Pancreas (tissue), 10 donors: ENCODE measurements around the gene CRYAB. TPM values are rescaled to one million over a fixed set of nuclear protein-coding genes. Genes with fewer than 3 reads are reported as not detected.

ENCODE experiments used
- ATAC-seq, 4 donors: fragments of 200-7000 bp; cut with Tn5 transposase; one replicate each; pipeline versions ENCODE4 v1.8.0 to v1.9.1; 2020; ENCODE audit warnings: mild to moderate bottlenecking in 4 of 4, moderate library complexity in 4 of 4
- DNase-seq, 6 donors: peaks; one replicate each; pipeline ENCODE4 v3.0.0-alpha.2; 2020
- FAIRE-seq: peaks from 2 replicates; lab custom pipeline; 2012; peaks lifted over from hg19 to GRCh38; lab: Jason Lieb, UNC
- H3K27ac ChIP-seq, 4 donors: fragments of 200-600 bp; sonication (generic); 1 replicate in 3 of 4; 2 replicates in 1 of 4; pipeline versions ENCODE4 v1.5.0 to v1.8.0; 2020
- H3K27me3 ChIP-seq, 4 donors: fragments of 200-600 bp; one replicate each; pipeline ENCODE4 v1.8.0; 2021
- H3K36me3 ChIP-seq, 3 donors: fragments of 200-600 bp; sonication (generic) in 1 of 3; one replicate each; pipeline versions ENCODE4 v1.5.0 to v1.8.0; 2020 to 2021
- H3K4me1 ChIP-seq, 3 donors: fragments of 200-600 bp; one replicate each; pipeline ENCODE4 v1.8.0; 2021
- H3K4me3 ChIP-seq, 4 donors: fragments of 200-600 bp; sonication (generic) in 2 of 4; one replicate each; pipeline versions ENCODE4 v1.5.0 to v1.8.0; 2020 to 2021
- H3K9me3 ChIP-seq, 4 donors: fragments of 200-600 bp; one replicate each; pipeline ENCODE4 v1.8.0; 2021
- CTCF ChIP-seq, 4 donors: fragments of 200-600 bp; sonication (generic) in 3 of 4; IDR thresholded peaks; one replicate each; pipeline versions ENCODE4 v1.5.0 to v1.8.0; 2021; ENCODE audit warnings: antibody characterized with exemption in 4 of 4
- WGBS, 2 donors: extraction: QIAGEN DNeasy Blood & Tissue Kit; methylation state at CpG; one replicate each; pipeline ENCODE4 v1.1.7; 2013; 5-methylcytosine and 5-hydroxymethylcytosine counted together
- intact Hi-C, 3 donors: fragments of 100-400 bp; cut with DNase I; formaldehyde crosslinking; loops; one replicate each; pipeline versions ENCODE4 v1.11.1 to v1.14.2; 2022
- polyA plus RNA-seq, 2 donors: library from polyadenylated mRNA; stranded (reverse); fragments of 200-250 nt; gene quantifications; one replicate each; pipeline ENCODE4 v1.2.3, GENCODE V29; 2013
- total RNA-seq, 6 donors: library from RNA; stranded (reverse); fragmentation: NEBNext Ultra II Directional in 4 of 6; extraction: Animal tissue kit (Norgen Biotek cat#: 25700) in 4 of 6; gene quantifications; one replicate each; pipeline versions ENCODE4 v1.2.1 to v1.2.4, GENCODE V29; 2021 to 2023
- donor health status: healthy with polysubstance abuse.
- donor health status: DM: no; HTN: no; CAD: no; lungs with moderate emphysema.
- donor health status: DM: no; HTN: no; CAD: no.
- donor health status: control.
- donor health status: control.
- donor health status: Bipolar disorder and iron deficiency.
- donor health status: DM: yes; HTN: yes; CAD: no.
- donor health status: DM: no; HTN: no; CAD: no.
- donor health status: DM: no; HTN: no; CAD: no.
- donor health status: DM: yes; HTN: yes; CAD: no.

The CRYAB gene
- total and polyA plus RNA-seq, 8 donors: 7.2 to 81.8 (median 27.0) TPM

DNA sequence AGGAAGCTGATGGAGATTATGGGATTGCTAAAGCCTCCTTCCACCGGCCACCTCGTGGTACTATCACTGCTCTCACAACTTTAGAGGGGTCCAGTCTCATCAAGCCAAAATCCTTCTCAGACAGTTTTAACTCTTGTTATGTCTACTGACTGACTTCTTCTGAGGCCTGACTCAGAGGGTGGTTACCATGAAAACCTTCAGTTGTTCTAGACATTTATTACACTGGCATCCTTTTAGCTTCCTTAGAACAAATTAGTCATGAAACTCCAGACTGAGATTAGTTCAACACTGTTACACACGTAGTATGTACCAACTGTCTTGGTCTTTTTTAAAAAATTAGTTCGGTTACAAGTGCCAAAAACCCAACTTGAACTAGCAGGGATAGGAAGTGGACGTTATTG, 33.1 kb upstream of the CRYAB start:
- ATAC-seq (no peak), DNase-seq (no peak), FAIRE-seq (no peak)
- intact Hi-C loops: no loop called here
- Histone ChIP-seq H3K27ac (no peak overlapping the region), H3K4me1 (no peaks in the 10 kb centered on the region), H3K4me3 (no peak overlapping the region), H3K9me3 (no peaks in the 10 kb centered on the region), H3K36me3 (no peaks in the 10 kb centered on the region), H3K27me3 (no peaks in the 10 kb centered on the region)
- no peak for TF ChIP-seq CTCF (IDR thresholded peaks at IDR 0.05)
- WGBS, 2 donors: 76 to 81% methylated on average over 5 of the region's 5 CpGs

DNA sequence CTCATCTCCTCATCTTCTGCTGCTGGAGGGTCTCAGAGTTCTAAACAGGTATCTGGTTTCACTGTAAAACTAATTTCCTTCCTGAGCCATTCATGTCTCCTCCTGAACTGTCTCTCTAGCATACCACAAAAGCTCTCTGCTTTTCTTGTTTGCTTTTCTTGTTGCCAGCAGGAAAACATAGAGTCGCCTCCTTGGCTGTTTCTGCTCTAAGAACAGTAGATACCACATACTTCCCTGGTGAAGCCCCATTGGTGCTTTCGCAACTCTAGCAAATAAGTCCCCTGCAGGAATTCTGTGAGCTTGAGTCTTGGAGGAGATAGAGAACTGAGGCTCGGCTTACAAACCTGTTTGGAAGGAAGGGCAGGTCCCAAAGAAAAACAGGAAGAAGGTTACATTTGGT, 32.6 kb upstream of the CRYAB start:
- intact Hi-C loops: no loop called here
- H3K4me3 ChIP-seq: no peak overlapping the region
- WGBS, 2 donors: 70 to 81% methylated on average over 3 of the region's 3 CpGs
- no peak for TF ChIP-seq CTCF (IDR thresholded peaks at IDR 0.05)
- H3K27ac ChIP-seq: no peak overlapping the region
- no peak for ATAC-seq
- no peak for FAIRE-seq
- no peak for DNase-seq
- H3K27me3 ChIP-seq: no peaks in the 10 kb centered on the region
- H3K36me3 ChIP-seq: no peaks in the 10 kb centered on the region
- no peaks in the 10 kb centered on the region for H3K4me1 ChIP-seq
- H3K9me3 ChIP-seq: no peaks in the 10 kb centered on the region

GRCh38 chr11:111942829-111943228, 31.3 kb upstream of the CRYAB start:
- FAIRE-seq (no peak), ATAC-seq (no peak), DNase-seq (no peak)
- 95 to 96% methylated on average over 7 of the region's 7 CpGs for WGBS, 2 donors
- no peak for TF ChIP-seq CTCF (IDR thresholded peaks at IDR 0.05)
- no peak overlapping the region for H3K27ac ChIP-seq
- no peak overlapping the region for H3K4me3 ChIP-seq
- no peaks in the 10 kb centered on the region for H3K36me3 ChIP-seq
- H3K27me3 ChIP-seq: no peaks in the 10 kb centered on the region
- H3K4me1 ChIP-seq: no peaks in the 10 kb centered on the region
- H3K9me3 ChIP-seq: no peaks in the 10 kb centered on the region
- intact Hi-C loops: no loop called here

GRCh38 chr11:111941963-111942362, 30.4 kb upstream of the CRYAB start:
- Histone ChIP-seq H3K27me3 (no peaks in the 10 kb centered on the region), H3K4me3 (no peak overlapping the region), H3K4me1 (no peaks in the 10 kb centered on the region), H3K9me3 (no peaks in the 10 kb centered on the region), H3K27ac (no peak overlapping the region), H3K36me3 (no peaks in the 10 kb centered on the region)
- FAIRE-seq (no peak), DNase-seq (no peak), ATAC-seq (no peak)
- intact Hi-C loops: no loop called here
- WGBS, 2 donors: 66 to 71% methylated on average over 5 of the region's 5 CpGs
- TF ChIP-seq CTCF (IDR thresholded peaks at IDR 0.05): no peak

DNA sequence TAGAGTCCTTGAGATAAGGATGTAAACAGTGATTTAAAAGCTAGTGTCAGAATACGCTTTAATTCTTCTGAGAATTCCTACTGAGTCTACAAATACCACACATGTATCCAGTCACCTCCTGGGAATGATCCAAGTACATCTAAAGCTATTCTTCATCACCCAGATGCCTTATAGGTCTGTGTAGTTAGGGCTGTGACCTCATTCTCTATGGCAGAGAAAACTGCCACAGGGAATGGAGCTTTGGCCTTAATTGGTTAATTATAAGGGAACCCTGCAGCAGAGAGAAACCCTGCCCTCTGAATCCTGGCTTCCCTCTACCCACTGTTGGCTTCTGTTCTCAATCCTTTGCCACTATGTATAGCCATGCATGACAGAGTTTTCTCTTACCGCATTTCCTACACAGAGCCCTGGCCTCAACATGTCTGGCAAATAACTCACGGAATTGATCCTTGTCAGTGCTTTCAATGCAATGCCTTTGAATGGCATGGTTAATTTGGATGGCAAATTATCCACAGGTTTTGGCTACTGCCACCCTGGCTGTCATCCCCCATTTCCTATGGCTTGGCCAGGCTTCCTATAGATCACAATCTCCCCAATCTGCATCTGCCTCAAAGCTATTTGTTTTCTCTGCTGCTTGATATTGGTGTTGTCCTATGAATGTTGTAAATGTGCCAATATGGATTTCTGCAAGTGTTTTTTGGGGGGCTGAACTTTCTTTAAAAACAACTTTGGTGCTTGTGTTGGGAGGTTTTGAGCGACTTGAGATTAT, 28.4 kb upstream of the CRYAB start:
- H3K27ac ChIP-seq: no peak overlapping the region
- no peaks in the 10 kb centered on the region for H3K9me3 ChIP-seq

More for the DNA sequence above, 28.4 kb upstream of the CRYAB start:
- no peaks in the 10 kb centered on the region for H3K27me3 ChIP-seq
- intact Hi-C loops: loop anchor here in 1 of 3 donors (10.0 kb wide), 1 partner anchor 45 kb away; no protein-coding TSS in a partner anchor
- H3K36me3 ChIP-seq: no peaks in the 10 kb centered on the region
- no peak for ATAC-seq
- no peak overlapping the region for H3K4me3 ChIP-seq
- peaks cover 0 to 7% (median 5%) of the 10 kb centered on the region in 3 donors for H3K4me1 ChIP-seq
- WGBS, 2 donors: 71 to 72% methylated on average over 4 of the region's 4 CpGs
- no peak for FAIRE-seq
- TF ChIP-seq CTCF (IDR thresholded peaks at IDR 0.05): no peak
- DNase-seq: no peak
